HG02943 (cell line): ENCODE data around the gene CHRND.

ENCODE experiments used
- ATAC-seq: cut with Tn5 transposase; IDR thresholded peaks from one replicate; pipeline ENCODE4 v1.9.1; 2021; ENCODE audit warnings: mild to moderate bottlenecking, low read depth, moderate library complexity; ENCODE audit not compliant: unreplicated experiment

The CHRND gene

DNA sequence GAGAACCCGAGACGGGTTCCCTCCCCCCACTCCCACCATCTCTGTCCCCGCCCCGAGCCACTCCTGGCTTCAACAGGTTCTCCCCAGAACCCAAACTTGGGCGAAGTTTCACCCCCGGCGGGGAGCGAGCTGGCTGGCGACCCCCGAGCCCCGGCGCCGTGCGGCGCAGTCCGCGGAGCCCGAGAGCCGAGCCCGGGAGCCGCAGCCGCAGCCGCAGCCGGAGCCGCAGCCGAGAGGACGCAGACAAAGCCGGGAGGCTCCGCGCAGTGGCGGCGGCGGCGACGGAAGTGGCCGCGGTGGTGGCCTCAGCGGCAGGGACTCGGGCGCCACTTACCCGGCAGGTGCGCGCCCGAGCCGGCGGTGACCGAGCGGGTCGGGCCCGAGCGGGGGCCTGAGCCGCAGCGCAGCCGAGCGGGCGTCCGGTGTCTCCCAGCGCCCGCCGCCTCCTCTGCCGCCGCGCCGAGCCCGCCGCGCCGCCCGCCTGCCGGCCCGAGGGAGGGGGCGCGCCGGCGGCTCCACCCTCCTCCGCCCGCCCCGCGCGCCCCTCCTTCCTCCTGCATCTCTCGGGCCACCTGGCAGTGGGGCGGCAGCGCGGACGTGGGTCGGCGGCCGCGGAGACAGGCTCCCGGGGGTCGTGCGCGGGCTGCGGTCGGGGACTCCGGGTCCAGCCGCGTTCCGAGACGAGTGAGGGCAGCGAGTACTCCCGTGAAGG is 38.4 kb upstream of the CHRND start, which contains the start of gene ECEL1:
ECEL1 (minus strand) TSS at position 450 of the 712 bp plus-strand sequence. CDS start 1,181 bp downstream, outside the sequence.
- no peak for ATAC-seq

DNA sequence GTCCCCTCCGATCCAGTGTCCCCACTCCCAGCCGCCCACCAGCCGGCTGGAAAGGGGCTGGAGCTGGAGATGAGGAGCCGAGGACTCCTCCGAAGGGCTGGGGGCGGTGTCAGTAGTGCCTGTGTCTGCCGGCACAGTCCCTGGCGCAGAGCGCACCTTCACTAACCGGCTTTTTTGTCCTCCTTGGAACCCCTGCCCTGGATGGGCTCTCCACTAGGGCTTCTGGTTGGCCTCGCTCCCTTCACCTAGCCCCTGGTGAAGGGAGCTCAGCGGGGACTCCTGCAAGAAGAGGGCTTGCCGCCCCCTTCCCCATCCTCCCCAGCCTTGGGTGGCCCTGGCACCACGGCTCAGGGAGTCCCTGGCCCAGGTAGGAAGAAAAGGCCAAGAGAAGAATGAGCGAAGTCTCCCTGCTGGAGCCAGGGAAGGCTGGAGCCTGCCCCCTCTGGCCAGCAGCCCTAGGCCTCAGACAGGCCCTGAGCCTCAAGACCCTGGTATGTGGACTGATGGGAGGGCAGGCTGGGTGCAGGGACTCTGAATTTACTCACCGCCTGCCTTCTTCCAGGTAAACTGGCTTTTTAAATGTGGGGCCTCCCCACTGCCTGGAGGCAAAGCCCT is 37.8 kb upstream of the CHRND start:
- no peak for ATAC-seq

DNA sequence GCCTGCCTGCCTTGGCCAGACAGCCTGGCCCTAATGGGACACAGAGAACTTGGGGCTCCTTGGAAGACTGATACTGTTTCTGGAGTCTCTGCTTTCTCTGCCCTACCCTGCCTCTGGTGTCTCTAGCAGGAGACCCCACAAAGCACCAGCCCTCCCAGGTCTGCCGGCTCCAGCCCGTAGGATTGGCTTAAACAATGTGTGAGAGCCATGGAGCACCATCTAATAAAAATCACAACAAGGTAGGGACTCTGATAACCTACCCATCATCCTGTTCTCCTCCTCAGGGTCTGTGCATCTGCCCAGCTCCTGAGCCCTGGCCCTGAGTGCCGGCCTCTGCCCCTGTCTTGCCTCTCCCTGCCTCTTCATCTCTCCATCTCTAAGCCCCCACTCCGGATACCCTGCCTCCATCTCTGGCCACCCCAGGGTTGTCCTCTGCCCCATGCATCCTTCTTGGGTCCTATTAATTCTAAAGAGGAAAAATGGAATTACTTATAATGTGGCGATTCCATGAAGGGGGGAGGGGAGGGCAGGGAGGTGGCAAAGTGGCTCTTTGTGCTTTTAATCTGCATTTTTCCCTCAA is 37.1 kb upstream of the CHRND start:
- no peak for ATAC-seq

DNA sequence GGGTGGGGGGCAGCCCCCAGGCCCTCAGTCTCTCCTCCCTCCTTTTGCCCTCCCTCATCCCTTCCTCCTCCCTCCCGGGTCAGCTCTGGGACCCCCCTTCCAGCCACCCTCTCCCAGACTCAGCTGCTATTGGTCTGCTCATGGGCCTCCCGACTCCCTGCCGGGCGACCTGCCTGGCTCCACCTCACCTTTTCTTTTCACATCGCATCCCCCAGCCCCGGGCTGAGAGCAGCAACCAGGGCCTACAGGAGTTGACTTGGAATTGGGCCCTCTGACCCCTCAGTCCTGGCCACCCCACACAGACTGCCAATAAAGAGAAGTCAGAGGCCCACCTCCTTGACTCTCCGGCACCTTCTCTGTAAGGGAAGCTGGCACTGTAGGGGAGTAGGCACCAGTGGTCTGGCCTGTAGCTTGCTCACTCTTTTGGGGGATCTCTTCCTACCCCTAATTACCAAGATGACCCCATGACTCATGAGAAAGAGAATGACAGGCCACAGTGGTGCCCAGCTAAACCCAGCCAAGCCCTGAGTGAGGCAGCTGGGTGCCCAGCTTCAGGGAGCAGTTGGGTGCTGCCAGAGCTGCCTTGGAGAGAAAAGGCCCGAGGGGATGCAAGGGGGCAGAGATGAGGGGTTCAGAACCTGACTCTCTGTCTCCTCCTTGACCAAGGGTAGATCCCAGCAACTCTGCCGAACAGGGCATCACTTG is 36.3 kb upstream of the CHRND start:
- no peak for ATAC-seq

DNA sequence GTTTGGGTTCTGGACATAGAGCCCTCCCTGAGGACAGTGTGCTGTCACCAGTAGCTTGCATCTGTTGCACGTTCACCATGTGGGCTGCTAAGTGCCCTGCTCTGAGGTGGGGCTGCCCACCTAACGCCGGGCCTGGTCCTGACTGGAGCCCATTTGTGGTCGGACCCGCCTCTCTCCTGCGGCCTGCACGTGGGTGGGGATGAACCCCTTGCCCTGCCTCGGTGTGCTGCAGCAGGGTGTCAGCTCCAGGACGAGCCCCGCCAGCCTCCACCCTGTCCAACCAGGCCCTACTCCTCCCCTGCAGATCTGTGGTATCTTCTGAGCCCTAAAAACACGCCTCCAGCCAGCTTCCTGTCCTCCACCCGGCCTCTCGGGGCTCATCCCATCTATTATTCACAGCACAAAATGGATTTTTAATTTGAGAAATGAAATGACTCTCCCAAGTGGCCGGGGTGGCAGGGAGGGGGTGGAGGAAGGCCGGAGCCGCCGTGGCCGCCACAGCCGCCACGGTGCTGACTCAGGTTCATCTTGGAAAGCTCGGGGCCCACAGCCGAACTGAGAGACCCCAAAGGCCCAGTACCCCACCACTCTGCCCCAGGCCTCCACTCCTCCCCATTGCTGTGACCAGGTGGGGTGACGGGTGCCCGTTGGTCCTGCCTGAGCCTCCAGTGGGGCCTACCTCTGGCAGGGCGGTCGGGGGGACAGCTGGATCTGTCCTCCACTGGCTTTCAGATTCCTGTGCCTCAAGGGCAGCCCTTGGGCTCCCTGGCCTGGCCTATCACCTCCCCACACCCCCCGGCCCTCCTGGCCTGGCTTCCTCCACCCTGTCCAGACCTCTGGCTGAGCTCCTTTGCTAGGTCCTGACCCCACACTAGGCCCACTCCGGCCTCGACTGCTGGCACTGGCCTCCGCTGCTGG is 35.5 kb upstream of the CHRND start:
- no peak for ATAC-seq

DNA sequence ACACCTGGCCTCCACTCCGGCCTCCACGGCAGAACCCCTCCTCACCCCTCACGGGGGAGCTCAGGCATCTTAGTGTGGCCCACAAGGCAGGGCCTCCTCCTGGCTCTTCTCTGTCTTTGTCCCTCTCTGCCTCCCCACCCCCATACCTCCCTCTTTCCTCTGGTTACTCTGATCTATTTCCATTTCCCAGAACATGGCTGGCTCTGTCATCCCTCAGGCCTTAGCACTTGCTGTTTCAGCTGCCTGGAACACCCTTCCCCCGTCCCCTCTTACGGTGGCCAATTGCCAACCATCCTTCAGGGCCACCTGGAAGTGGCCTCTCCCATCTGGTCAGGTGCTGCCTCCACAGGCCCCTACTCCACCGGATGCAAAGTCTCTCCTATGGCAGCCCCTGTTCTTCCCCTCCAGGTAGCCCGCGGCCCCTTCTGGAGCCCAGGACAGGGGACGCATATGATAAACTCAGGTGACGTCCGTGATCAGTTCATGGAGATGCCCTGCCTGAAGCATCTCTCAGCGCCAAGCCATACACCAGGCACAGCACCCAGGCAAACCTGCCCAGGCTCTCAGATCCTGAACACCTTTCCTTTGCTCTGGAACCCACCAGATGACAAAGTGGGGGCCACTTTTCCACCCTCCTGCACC is 34.7 kb upstream of the CHRND start:
- no peak for ATAC-seq

DNA sequence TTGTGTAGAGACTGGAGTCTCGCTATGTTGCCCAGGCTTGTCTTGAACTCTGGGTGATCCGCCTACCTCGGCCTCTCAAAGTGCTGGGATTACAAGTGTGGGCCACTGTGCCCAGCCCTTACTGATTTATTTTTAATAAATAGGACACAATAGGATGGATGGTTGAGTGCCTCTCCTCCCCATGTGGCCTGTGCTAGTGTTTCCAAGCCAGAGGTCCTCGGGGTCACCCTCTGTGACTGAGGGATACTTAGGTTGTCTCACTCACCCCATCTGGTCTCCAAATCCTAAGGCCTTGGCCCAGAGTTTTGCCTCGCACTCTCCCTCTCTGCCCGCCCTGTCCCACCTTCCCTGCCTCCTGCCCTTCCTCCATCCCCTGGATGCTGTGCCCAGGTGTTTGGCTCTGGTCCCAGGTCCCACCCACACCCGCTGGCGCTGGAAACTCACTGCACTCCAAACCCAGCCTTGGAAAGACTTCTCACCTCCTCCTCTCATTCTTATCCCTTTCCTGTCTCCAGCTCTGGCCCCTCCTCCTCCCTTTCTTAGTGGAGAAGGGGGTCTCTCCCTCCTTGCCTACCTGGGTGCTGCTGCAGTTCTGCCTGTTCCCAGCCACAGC is 33.6 kb upstream of the CHRND start:
- ATAC-seq = no peak

DNA sequence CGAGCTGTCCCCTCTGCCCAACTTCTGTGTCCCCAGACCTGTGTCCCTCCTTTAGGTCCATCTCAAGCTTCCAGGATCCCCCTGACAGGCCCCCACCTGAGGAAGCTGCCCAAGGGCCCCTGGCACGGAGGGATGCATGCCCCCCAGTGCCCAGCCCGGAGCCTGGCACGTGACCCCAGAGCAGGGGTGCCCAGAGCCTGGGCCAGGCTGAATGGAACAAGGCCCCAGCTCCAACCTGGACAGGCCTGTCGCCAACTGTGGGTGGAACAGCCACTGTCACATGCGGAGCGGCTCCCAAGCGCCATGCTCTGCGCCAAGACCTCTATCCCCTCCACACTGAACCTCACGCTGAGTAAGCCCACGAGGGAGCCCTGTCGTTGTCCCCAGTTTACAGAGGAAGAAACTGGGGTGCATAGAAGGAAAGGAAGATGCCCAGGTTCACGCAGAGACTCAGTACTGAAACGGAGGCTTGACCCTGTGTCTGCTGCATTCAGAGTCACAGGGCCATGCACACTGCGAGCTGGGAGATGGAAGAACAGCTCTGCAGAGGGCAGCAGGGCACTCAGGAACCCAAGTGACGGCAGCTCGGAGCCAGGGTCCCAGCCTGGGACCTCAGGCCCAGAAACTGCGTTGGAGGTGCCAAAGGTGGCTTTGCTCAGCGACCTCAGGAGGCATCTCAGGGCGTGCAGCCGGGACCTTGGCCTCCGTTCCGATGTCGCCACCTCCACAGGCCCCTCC is 32.8 kb upstream of the CHRND start:
- no peak for ATAC-seq

DNA sequence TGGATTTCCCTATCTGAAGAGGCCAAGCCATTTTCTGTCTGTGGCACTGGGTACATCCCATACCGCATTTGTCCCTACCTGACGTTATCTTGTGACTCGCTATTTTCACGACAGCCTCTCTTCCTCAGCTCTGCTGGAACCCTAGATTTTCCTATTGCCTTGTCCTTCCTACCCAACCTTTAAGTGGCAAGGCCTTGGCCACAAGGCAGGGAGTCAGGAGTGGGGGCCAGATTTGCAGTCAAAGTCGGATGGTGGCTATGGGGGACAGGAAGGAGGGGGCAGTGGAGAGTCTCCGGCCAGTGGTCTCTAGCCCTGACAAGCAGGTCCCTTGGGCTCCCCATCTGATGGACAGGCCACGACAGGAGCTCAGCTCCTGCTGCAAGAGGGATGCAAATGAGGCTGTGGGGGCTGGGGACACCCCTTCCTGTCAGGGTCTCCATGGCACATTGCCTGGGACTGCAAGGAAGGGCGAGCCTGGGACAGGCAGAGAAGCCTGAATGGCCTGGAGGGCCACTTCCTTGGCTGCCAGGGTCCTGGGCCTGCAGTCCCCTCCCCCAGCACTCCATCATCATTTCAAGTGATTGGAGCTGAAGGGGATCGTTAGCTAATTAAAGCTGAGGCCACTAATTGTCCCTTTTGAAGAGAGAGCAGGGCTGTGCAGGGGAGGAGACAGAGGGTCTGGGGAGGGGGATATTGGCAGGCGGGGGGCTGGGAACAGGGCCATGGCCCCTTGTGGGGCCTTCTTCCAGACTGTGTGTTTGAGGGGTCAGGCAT is 32.1 kb upstream of the CHRND start:
- ATAC-seq = no peak

DNA sequence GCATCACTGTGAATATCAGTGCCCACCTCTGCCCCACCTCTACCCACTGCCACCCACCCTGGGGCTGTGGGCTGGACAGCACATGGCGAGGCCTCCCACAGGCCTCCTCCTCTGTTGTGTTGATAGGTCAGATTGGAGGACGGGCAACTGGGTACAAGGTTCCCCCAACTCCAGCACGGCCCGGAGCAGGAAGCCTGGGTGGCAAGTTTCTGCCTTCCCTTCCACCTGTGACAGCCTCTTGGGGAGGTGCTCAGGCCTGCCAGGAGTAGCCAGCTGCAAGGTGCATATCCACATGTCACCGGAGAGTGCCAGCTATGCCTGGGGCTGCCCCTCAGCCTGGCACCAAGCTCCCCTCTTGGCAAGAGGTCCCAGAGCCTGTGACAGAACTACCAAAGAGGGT is 31.4 kb upstream of the CHRND start:
- ATAC-seq = no peak

DNA sequence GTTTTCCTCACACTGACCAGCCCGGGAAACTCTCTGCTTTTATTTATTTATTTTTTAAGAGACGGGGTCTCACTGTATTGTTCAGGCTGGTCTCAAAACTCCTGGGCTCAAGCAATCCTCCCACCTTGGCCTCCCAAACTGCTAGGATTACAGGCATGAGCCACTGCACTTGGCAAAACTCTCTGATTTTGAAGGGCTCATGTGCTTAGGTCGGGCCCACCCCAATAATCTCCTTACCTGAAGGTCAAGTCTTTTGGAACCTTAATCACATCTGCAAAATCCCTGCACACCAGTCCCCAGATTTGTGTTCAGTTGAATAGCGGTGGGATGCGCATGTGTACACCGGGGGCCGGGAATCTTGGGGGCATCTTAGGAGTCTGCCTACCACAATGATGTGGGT is 30.7 kb upstream of the CHRND start:
- ATAC-seq = no peak

DNA sequence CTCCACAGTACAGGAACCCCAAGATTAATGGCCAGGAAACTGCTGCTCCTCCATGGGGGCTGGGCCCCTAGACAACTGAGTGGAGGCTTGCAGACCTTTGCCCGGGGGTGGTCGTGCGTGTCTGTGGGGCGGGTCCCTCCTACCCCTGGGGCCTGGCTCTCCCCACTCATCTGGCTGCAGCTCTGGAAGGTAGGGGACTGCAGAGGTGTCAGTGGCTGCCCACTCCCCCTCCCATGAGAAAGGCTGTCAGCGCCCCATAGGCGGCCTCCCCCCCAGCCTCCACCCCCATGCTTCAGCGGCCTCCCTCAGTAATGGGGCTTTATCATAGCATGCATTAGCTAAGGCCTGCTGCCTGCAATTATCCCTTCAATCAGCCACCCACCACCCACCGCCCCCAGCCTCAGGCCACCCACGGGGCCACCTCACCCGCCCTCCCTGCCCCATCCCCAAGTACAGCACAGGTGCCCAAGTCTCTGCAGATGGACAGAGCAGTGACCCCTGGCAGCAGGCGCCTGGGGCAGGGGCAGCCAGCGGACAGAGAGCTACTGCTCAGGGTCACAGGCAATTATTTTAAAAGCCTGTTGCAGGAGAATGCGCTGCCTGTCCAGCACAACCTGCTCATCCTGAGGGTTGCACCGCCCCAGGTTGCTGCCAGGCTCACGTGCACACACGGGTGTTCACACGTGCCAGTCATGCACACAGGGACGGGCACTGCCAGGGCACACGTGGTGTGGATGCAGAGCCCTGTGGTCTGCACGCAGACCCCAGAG is 29.3 kb upstream of the CHRND start:
- ATAC-seq = no peak

DNA sequence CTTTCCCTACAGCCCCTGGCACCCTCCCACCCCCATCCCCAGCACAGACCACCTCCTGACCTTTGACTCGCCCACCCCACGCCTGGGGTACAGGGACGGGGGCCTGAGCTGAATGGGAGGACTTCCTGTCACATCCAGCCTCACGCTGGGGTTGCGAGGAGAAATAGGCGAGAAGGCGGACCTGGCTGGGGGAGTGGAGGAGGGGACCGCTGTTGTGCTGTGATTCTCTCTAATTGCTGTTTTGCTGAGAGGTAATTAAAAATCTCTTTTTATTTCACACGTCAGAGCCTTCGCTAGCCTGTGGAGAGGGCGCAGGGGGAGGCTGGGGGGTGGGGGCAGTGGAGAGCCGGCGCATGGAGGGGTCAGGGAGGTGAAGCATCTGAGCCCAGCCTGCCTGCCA is 28.6 kb upstream of the CHRND start:
- no peak for ATAC-seq

DNA sequence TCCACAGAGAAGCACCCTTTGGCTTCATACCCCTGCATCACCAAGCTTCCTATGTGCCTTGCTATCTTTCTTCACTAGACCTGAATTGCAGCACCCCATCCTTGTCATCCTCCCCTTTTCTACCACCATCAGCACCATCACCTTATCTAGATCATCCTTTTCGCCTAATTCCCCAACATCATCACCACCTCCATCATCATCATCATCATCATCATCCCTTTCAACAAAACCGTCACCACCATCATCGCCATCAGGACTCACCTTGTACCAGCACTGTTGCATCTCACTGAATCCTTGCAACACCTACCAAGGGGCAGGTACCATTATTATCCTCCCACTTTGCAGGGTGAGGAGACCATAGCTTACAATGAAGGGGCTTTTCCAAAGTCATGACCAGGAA is 27.5 kb upstream of the CHRND start:
- no peak for ATAC-seq

DNA sequence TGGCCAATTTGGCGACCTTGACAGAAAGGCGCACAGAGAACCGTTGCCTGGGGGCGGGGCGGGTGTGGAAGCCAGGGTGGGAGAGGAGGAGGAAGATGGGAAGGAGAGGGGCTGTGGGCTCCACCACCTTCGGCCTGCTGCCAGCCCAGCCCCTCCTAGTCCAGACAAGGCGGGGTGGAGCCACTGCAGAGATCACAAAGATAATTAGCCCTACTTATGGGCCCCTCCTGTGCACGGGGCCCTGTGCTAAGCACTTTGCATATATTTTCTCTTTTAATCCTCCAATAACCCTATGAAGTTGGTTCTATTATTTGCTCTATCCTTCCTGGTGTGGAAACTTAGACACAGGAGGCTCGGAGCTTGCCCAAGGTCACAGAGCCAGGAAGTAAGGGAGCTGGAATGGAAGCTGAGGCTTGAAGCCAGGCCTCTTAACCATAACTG is 24.6 kb upstream of the CHRND start:
- ATAC-seq = no peak

DNA sequence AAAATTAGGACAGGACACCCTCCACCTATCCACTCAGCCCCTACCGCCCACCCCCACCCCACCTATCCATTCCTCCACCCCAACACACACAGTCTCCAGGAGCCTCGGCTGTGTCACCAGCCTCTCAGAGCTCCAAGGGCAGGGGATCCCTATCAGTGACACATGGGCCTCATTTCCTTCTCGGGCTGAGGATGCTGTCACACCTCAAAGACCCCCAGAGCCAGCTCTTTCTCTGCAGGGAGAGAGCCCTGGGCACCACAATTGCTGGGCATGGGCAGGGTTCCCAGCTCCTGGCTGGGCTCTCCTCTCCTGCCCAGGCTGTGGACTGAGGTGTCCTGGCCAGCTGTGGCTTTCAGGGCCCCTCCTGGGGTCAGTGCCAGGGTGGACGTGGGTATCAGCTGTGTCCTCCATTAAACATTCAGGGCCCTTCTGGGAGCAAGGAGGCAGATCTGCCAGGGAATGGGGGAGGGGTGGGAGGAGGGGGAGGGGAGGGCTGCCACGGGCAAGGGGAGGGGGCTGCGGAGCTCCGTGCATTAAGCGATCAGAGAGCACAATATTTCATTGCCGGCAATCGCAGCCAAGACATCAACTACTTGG is 24.1 kb upstream of the CHRND start:
- no peak for ATAC-seq

DNA sequence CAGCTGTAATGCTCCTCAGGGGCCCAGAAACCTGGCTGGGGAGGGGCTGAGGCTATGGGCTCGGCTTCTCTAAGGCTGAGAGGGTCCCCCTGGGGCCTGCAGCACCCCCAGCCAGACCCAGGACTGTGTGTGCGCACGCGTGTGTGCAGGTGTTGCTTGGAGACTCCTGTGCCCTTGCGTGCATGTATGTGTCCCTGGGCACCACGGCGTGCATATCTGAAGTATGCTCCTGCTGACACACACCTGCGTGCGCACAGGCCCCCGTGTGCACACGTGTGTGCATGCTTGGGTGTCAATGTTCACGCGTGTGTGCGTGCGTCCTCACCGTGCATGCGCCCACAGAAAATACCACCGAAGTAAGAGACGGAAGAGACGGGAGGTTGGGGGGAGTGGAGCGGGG is 23.4 kb upstream of the CHRND start:
- ATAC-seq = no peak
